K562 (cell line): ENCODE data around the gene PRKACG. TPM values are rescaled to one million over a fixed set of nuclear protein-coding genes. Genes with fewer than 3 reads are reported as not detected.

Source experiments
- CEBPG ChIP-seq, 3 experiments: fragments of 200-800 bp in 1 of 3; sonication (Bioruptor generic) in 1 of 3; sonication (generic) in 1 of 3; formaldehyde crosslinking in 1 of 3; IDR thresholded peaks in 2 of 3; conservative IDR thresholded peaks in 1 of 3; 2 replicates each; pipeline versions ENCODE4 v1.6.1 to v1.8.0; 2016 to 2022; ENCODE audit warnings: missing compliant biosample characterization in 2 of 3, missing genetic modification characterization in 2 of 3, mild to moderate bottlenecking in 1 of 3, missing genetic modification reagents in 1 of 3
- CREB5 ChIP-seq: fragments of 250-450 bp; sonication (Bioruptor Pico); IDR thresholded peaks from 2 replicates; pipeline ENCODE4 v1.5.0; 2020; ENCODE audit warnings: mild to moderate bottlenecking
- ETV5 ChIP-seq: sonication (generic); formaldehyde crosslinking; IDR thresholded peaks from 2 replicates; pipeline ENCODE4 v1.4.0; 2020; ENCODE audit warnings: low read depth, mild to moderate bottlenecking, missing genetic modification reagents
- GATA2 ChIP-seq: sonication (generic); formaldehyde crosslinking; IDR thresholded peaks from 2 replicates; pipeline ENCODE4 v1.4.0; 2020; ENCODE audit warnings: mild to moderate bottlenecking, missing genetic modification reagents
- GTF2E2 ChIP-seq: fragments of 200-800 bp; sonication (Bioruptor generic); IDR thresholded peaks from 2 replicates; pipeline ENCODE4 v1.6.1; 2016; ENCODE audit warnings: missing genetic modification characterization, missing compliant biosample characterization
- GTF3C2 ChIP-seq: IDR thresholded peaks from 3 replicates; pipeline ENCODE4 v1.6.1; 2011; ENCODE audit warnings: borderline replicate concordance, mild to moderate bottlenecking, moderate library complexity; ENCODE audit not compliant: insufficient read length; ENCODE audit errors: extremely low read depth
- HMG20A ChIP-seq: fragments of 450-650 bp; formaldehyde crosslinking; conservative IDR thresholded peaks from 2 replicates; pipeline ENCODE4 v1.4.0; 2020; ENCODE audit warnings: mild to moderate bottlenecking, mixed read lengths
- KAT2B ChIP-seq: IDR thresholded peaks from one replicate; pipeline ENCODE4 v1.6.1; 2012; ENCODE audit warnings: low read depth, mild to moderate bottlenecking, control low read depth, inconsistent platforms, low read length, moderate library complexity
- MAFK ChIP-seq: IDR thresholded peaks from 2 replicates; pipeline ENCODE4 v1.6.1; 2011; ENCODE audit warnings: low read length, improper control_type of control experiment
- NR3C1 ChIP-seq: sonication (generic); formaldehyde crosslinking; IDR thresholded peaks from 2 replicates; pipeline ENCODE4 v1.8.1; 2022; ENCODE audit warnings: missing genetic modification reagents
- TAF7 ChIP-seq: fragments of 450-650 bp; IDR thresholded peaks from 2 replicates; pipeline ENCODE4 v1.6.1; 2016; ENCODE audit warnings: missing genetic modification characterization, missing compliant biosample characterization
- ZBTB11 ChIP-seq, 3 experiments: fragments of 200-800 bp in 1 of 3; fragments of 250-450 bp in 1 of 3; fragments of 450-650 bp in 1 of 3; sonication (Bioruptor Pico) in 1 of 3; sonication (Bioruptor generic) in 1 of 3; formaldehyde crosslinking in 1 of 3; IDR thresholded peaks; 2 replicates each; pipeline versions ENCODE4 v1.6.1 to v1.8.0; 2016 to 2022; ENCODE audit warnings: mild to moderate bottlenecking in 2 of 3, missing genetic modification characterization in 2 of 3, missing compliant biosample characterization in 1 of 3, moderate library complexity in 1 of 3
- ZBTB49 ChIP-seq: sonication (generic); formaldehyde crosslinking; IDR thresholded peaks from 2 replicates; pipeline ENCODE4 v1.8.0; 2022; ENCODE audit warnings: missing genetic modification reagents, mild to moderate bottlenecking, borderline replicate concordance
- ZC3H11A ChIP-seq: IDR thresholded peaks from 2 replicates; pipeline ENCODE4 v1.6.1; 2012; ENCODE audit warnings: low read depth, low read length, improper control_type of control experiment
- ZNF121 ChIP-seq: sonication (generic); formaldehyde crosslinking; conservative IDR thresholded peaks from 2 replicates; pipeline ENCODE4 v1.8.0; 2022; ENCODE audit warnings: missing genetic modification reagents
- ZNF184 ChIP-seq: sonication (generic); formaldehyde crosslinking; IDR thresholded peaks from 2 replicates; pipeline ENCODE4 v1.5.0; 2020; ENCODE audit warnings: missing genetic modification reagents
- ZSCAN32 ChIP-seq: fragments of 450-650 bp; formaldehyde crosslinking; IDR thresholded peaks from 2 replicates; pipeline ENCODE4 v1.4.0; 2020; ENCODE audit warnings: mild to moderate bottlenecking, moderate library complexity
- polyA plus RNA-seq, 8 experiments: library from polyadenylated mRNA; depleted of rRNA in 4 of 8; stranded (reverse) in 5 of 8; unstranded in 3 of 8; fragments of >200 nt; fragmentation: Nextera tagmentation in 2 of 8; fragmentation: Illumina TruSeq in 1 of 8; extraction: Ambion mirVana in 2 of 8; extraction: Trizol in 1 of 8; gene quantifications; 2 replicates each; pipeline versions ENCODE4 v1.2.1 to v1.2.3, GENCODE V29; 2011 to 2014; ENCODE audit warnings: inconsistent platforms in 1 of 8, missing spikeins in 1 of 8
- total RNA-seq, 7 experiments: library from RNA; depleted of rRNA in 6 of 7; stranded (reverse); fragments of >200 nt in 6 of 7; fragmentation: Illumina TruSeq in 2 of 7; extraction: Trizol in 2 of 7; gene quantifications; 2 replicates each; pipeline versions ENCODE4 v1.2.1 to v1.2.3, GENCODE V29; 2011 to 2021; ENCODE audit warnings: low replicate concordance in 1 of 7

PRKACG gene
- total and polyA plus RNA-seq, 9 of the 15 experiments (the other 6 are each of a cell fraction or from before 2014, with no cell fraction given), result not detected

GRCh38 chr9:68983008-68983411 lies 30.9 kb downstream of the PRKACG start (continued):
- TF ChIP-seq MAFK (no peak), ETV5 (CRISPR knock-in tag) (no peak), ZBTB49 (CRISPR knock-in tag) (no peak), ZNF184 (CRISPR knock-in tag) (no peak), ZC3H11A (no peak), TAF7 (tag) (no peak), GTF3C2 (no peak), ZNF121 (CRISPR knock-in tag) (no peak), NR3C1 (no peak), KAT2B (no peak), ZBTB11 (CRISPR knock-in tag; IDR thresholded peaks at IDR 0.05) (no peak), CEBPG (CRISPR knock-in tag; IDR thresholded peaks at IDR 0.05) (no peak), CEBPG (tag; conservative IDR thresholded peaks at IDR 0.05 in 1 of 2, IDR thresholded peaks at IDR 0.05 in 1 of 2) (no peak), HMG20A (CRISPR knock-in tag) (no peak), GATA2 (CRISPR knock-in tag) (no peak), CREB5 (CRISPR knock-in tag) (no peak), ZSCAN32 (CRISPR knock-in tag) (no peak), GTF2E2 (no peak)
